SK-N-MC (cell line): ENCODE results near the gene GH1.
"Not testable (repeated sequence)": the region's sequence is repeated elsewhere in the genome, so short reads cannot be mapped to it uniquely, and the experiment has no call there.

Experiments
- EZH2 ChIP-seq: fragments of 200-600 bp; sonication (generic); IDR thresholded peaks from one replicate; pipeline ENCODE4 v1.6.1; 2017; ENCODE audit warnings: antibody characterized with exemption
- POLR2AphosphoS5 ChIP-seq: IDR thresholded peaks from 2 replicates; pipeline ENCODE4 v1.6.1; 2012; ENCODE audit warnings: mild to moderate bottlenecking, low read depth, low read length, borderline replicate concordance

DNA sequence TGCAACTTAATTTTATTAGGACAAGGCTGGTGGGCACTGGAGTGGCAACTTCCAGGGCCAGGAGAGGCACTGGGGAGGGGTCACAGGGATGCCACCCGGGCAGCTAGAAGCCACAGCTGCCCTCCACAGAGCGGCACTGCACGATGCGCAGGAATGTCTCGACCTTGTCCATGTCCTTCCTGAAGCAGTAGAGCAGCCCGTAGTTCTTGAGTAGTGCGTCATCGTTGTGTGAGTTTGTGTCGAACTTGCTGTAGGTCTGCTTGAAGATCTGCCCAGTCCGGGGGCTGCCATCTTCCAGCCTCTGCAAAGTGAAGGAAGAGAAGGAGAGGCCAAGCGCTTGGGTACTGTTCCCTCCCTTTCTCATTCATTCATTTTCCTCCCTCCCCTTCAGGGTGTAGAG is 1.4 kb downstream of the GH1 start:
- not testable (repeated sequence) for TF ChIP-seq EZH2, POLR2AphosphoS5
